KOPT-K1 (cell line): ENCODE results near the gene PDCD10.

Experiments used
- H3K27ac ChIP-seq: fragments of 200-600 bp; sonication (generic); 2 replicates; pipeline ENCODE4 v1.5.1; 2016; ENCODE audit warnings: antibody characterized with exemption, mild to moderate bottlenecking, low read depth, low read length; ENCODE audit not compliant: poor library complexity, severe bottlenecking
- H3K36me3 ChIP-seq: fragments of 200-600 bp; sonication (generic); 2 replicates; pipeline ENCODE4 v1.5.1; 2017; ENCODE audit warnings: antibody characterized with exemption, mild to moderate bottlenecking, low read length, moderate library complexity; ENCODE audit not compliant: insufficient read depth
- H3K9me3 ChIP-seq: fragments of 200-600 bp; sonication (generic); 2 replicates; pipeline ENCODE4 v1.5.1; 2017; ENCODE audit warnings: antibody characterized with exemption, low read length, mild to moderate bottlenecking; ENCODE audit not compliant: insufficient read depth, poor library complexity, severe bottlenecking

PDCD10 gene

DNA sequence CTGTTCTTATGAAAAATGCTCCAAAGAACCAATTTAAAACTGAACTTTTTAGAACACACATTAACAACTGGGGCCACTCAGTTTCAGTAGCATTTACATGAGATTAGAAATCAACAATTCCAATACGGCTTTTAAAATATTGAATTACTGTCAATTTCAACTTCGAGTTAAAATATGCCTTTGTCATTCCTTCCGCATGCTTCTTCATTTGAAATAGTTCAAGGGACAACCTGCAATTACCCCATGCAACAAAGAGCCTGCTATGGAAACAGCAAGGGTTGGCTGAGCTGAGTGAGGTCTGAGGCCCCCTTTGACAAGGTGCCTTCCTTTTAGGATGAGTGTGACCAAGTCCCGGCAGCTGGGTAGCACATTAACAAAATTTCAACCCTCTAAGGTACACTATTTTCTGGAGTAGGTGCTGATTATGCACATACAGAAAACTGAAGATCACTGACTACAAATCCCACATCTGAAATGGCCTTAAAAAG lies 11.6 kb downstream of the PDCD10 start:
- Histone ChIP-seq H3K9me3 (no peaks in the 10 kb centered on the region), H3K36me3 (peaks cover 46% of the 10 kb centered on the region), H3K27ac (no peak overlapping the region)

DNA sequence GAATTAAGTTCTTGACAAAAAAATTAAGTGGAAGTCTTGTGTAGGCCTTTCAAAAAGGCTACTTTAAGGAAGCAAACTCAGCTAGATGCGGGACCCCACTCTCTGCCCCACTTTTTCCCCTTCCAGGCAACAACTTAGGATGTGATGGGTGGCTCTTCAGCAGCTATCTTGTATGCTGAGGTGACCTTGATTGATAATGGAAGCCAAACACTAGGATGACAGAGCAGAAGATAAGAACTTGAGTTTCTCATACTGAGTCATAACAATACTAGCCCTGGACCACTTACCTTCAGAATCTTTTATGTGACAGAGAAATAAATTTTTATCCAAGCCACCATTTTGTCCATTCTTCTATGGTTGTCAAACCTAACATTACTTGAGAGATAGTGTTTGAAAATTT lies 16.1 kb downstream of the PDCD10 start:
- Histone ChIP-seq H3K36me3 (peaks cover 75% of the 10 kb centered on the region), H3K27ac (no peak overlapping the region)

DNA sequence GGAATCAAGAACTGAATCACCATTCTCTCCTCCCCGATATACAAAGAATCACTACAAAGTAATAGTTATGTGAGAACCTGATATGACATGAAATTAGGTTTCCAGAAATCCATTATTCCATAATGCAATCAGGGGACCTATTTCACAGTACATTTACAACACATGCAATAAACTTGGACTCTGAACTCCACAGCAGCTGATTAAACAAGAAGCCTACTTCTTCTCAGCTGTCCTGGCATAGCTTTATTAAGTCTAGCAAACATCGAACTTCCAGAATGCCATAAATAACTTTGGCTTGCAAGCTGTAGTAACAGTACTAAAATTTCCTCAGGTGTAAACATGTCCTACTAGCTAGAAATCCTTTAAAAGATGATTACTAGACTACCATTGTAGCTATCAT lies 17.8 kb downstream of the PDCD10 start:
- peaks cover 70% of the 10 kb centered on the region for H3K36me3 ChIP-seq
- no peak overlapping the region for H3K27ac ChIP-seq
- H3K9me3 ChIP-seq: no peaks in the 10 kb centered on the region

More for the DNA sequence above, 16.1 kb downstream of the PDCD10 start:
- H3K9me3 ChIP-seq: no peaks in the 10 kb centered on the region

DNA sequence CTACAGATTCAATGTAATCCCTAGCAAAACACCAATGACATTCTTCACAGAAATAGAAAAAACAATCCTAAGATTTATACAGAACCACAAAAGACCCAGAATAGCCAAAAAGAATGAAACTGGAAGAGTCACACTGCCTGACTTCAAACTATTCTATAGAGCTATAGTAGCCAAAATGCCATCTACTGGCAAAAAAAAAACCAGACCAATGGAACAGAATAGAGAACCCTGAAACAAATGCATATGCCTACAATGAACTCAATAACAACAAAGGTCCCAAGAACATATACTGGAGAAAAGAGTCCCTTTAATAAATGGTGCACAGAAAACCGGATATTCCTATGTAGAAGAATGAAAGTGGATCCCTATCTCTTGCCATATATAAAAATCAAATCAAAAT lies 19.8 kb downstream of the PDCD10 start:
- peaks cover 73% of the 10 kb centered on the region for H3K36me3 ChIP-seq

DNA sequence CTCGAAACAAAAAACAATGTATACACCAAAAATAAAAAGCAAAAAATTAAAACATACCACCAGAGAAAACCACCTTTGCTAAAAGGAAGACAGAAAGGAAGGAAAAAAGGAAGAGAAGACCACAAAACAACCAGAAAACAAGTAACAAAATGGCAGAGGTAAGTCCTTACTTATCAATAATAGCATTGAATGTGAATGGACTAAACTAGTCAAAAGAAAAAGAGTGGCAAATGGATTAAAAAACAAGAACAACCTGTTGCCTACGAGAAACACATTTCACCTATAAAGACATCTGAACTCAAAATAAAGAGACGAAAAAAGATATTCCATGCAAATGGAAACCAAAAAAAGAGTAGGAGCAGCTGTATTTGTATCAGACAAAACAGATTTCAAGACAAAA lies 22.2 kb downstream of the PDCD10 start:
- peaks cover 73% of the 10 kb centered on the region for H3K36me3 ChIP-seq
- H3K9me3 ChIP-seq: no peaks in the 10 kb centered on the region
- H3K27ac ChIP-seq: no peak overlapping the region

More for the DNA sequence above, 19.8 kb downstream of the PDCD10 start:
- H3K27ac ChIP-seq: no peak overlapping the region
- H3K9me3 ChIP-seq: no peaks in the 10 kb centered on the region

DNA sequence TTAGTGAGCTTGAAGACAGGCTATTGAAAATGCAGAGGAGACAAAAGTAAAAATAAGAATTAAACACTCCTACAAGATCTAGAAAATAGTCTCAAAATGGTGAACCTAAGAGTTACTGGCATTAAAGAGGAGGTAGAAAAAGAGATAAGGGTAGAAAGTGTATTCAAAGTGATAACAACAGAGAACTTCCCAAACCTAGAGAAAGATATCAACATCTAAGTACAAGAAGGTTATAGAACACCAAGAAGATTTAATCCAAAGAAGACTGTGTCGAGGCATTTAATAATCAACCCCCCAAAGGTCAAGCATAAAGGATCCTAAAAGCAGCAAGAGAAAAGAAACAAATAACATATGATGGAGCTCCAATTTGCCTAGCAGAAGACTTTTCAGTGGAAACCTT lies 23.3 kb downstream of the PDCD10 start:
- peaks cover 74% of the 10 kb centered on the region for H3K36me3 ChIP-seq
- no peak overlapping the region for H3K27ac ChIP-seq
- no peaks in the 10 kb centered on the region for H3K9me3 ChIP-seq

DNA sequence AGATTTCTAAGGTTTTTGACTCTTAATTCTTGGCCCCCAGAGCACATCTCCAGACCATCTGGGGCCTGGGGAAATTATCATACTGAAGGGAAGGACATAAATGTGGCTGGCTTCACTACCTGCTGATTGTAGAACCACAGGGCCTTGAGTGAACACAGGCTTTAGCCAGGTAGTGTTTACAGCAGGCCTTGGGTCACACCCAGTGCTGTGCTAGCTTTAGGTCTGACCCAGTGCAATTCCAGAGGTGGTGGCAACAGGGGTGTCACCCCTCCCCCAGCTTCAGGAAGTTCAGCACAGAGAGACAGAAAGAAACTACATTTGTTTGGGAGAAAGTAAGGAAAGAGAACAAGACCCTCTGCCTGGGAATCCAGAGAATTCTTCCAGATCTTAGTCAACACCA lies 24.1 kb downstream of the PDCD10 start:
- H3K27ac ChIP-seq: no peak overlapping the region
- peaks cover 74% of the 10 kb centered on the region for H3K36me3 ChIP-seq
- H3K9me3 ChIP-seq: no peaks in the 10 kb centered on the region

DNA sequence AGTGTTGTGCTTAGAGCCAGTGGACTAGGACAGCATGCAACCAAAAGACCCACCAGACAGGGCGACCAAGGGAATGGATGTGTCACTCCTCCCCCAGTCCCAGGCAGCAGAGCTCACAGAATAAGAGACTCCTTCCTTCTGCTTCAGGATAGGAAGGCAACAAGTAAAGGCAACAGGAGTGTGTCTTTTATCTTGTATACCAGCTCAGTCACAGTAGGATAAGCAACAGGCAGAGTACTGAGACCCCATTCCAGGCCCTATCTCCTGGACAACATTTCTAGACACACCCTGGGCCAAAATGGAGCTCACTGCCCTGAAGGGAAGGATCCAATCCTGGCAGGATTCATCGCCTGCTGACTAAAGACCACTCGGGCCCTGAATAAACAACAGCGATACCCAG lies 25.0 kb downstream of the PDCD10 start:
- H3K9me3 ChIP-seq: no peaks in the 10 kb centered on the region
- no peak overlapping the region for H3K27ac ChIP-seq
- peaks cover 71% of the 10 kb centered on the region for H3K36me3 ChIP-seq

DNA sequence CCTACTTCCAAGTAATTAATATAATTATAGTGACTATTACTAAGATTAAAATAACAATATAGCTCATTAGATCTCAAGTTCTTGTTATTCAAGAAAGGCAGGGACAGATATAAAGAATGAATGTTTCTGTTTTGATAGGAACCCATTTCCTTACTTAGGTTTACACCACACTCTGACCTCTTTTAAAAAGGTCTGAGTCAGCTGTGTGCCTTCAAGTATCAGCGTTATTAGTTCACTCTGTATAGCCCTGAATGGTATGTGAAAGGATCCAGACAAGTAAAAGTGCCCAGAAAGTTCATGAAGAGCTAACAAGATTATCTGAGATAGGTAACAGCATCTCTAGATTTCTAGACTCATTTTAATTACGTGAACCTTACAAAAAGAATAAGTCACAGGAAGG lies 28.9 kb downstream of the PDCD10 start:
- H3K9me3 ChIP-seq: no peaks in the 10 kb centered on the region
- H3K27ac ChIP-seq: no peak overlapping the region
- peaks cover 89% of the 10 kb centered on the region for H3K36me3 ChIP-seq

DNA sequence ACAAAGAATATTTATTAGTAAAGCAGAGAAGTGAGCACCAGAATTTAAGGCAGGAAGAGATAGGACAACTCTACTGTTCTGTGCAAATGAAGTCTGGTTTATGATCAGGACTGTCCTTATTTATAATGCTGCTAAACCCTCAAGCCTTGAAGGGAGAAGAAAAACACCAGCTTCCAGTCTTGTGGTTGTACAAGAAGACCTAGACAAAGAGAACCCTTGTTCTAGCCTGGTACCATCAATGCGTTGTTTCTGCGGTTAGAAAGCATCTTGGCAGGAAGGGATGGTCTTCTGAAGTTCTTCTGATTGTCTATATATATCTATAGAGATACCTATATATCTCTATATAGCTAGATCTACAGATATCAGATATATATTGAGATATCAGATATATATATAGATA lies 33.8 kb downstream of the PDCD10 start:
- peaks cover 81% of the 10 kb centered on the region for H3K36me3 ChIP-seq
- H3K27ac ChIP-seq: no peak overlapping the region
- no peaks in the 10 kb centered on the region for H3K9me3 ChIP-seq

DNA sequence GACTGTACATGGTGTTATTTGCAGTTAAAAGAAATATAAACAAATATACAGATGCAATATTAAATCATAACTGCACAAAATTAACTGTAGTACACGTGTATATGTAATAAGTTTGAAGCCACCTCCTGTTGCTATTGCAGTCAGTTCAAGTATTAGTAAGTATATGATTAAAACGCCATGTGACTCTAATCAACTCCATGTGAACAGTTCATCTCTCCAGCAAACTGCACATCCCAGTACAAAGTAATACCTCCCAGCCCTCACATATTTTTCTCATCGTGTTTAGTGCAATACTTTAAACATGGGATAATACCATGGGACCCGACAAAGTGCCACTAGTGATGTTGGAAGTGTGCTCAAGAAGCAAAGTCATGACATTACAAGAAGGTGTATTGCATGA lies 34.6 kb downstream of the PDCD10 start:
- Histone ChIP-seq H3K36me3 (peaks cover 86% of the 10 kb centered on the region), H3K27ac (no peak overlapping the region), H3K9me3 (no peaks in the 10 kb centered on the region)

DNA sequence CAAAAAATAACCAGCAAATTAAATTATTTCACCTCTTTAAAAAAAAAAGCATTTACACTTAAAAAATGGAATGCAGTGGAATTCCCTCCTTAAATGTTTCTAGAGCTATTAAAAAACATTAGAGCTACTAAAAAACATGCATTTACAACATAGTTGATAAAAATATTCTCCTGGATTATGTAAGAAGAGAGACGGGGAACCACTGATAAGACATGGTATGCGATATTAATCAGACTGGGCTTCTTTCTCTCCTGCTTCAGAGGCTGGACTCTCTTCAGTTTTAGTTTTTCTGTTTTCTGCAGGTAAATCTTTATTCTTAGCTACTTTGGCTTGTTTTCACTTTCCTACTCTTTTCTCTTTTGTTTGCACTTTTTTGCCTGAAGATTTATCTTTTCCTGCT lies 40.6 kb downstream of the PDCD10 start:
- no peaks in the 10 kb centered on the region for H3K9me3 ChIP-seq
- H3K27ac ChIP-seq: no peak overlapping the region
- peaks cover 66% of the 10 kb centered on the region for H3K36me3 ChIP-seq

DNA sequence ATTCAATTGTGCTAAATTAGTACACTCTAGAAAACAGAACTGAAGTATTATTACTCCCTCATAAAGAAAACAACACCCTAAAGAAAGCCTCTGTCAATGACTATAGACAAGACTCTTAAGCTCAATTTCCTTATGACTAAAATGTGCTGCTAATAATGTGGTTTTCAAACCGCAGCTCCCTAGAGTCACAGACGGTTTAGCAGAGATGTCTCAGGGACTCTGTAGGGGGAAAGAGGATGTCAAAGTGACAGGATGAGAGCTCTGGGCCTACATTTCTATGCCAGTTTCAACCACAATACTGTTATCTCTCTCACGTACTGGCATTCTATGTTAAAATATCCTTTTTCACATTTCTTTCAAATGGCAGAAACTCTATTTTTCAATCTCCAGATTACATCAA lies 43.3 kb downstream of the PDCD10 start:
- Histone ChIP-seq H3K36me3 (peaks cover 67% of the 10 kb centered on the region), H3K9me3 (no peaks in the 10 kb centered on the region), H3K27ac (peak overlapping the region; percentile 42)

DNA sequence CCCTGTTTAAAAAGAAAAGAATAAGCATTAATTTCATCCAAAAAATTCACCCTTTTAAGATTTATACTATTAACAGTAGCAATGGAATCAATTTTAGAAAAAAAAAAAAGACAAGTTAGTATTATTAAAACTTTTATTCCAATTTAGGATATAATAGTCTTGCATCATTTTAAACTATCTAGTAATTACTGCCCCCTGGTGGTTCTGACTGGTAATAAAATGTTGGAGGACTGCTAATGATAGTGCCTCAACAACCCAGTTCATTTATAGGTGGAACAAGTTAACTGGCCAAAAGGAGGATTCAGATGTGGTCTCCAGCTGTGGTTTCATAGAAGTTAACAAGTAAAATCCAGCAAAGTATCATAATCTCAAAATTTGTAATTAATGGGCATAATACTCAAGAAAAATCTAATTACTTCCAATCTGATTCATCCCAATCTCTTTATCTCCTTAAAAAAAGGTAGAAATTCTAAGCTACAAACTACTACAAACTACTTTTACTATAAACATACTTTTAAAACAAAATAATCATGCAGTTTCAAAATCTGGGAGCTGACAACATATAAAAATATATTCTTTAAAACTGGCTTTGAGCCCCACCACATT lies 50.2 kb downstream of the PDCD10 start:
- Histone ChIP-seq H3K9me3 (no peaks in the 10 kb centered on the region), H3K36me3 (peaks cover 82% of the 10 kb centered on the region), H3K27ac (no peak overlapping the region)

DNA sequence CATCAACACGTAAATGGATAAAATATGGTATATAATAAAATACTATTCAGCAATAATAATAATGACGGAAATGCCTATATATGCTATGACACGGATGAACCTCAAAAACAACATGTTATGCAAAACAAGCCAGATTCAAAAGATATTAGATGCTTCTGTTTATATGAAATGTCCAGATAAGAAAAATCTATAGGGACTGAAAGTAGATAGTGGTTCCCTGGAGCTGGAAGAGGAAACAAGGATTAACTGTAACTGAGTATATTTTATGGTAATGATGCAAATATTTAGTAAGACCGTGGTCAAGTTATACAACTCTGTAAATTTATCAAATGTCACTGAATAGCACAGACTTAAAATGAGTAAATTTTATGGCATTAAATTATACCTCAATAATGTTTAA lies 55.2 kb downstream of the PDCD10 start:
- no peak overlapping the region for H3K27ac ChIP-seq
- H3K36me3 ChIP-seq: peaks cover 82% of the 10 kb centered on the region
- peaks cover 17% of the 10 kb centered on the region for H3K9me3 ChIP-seq

DNA sequence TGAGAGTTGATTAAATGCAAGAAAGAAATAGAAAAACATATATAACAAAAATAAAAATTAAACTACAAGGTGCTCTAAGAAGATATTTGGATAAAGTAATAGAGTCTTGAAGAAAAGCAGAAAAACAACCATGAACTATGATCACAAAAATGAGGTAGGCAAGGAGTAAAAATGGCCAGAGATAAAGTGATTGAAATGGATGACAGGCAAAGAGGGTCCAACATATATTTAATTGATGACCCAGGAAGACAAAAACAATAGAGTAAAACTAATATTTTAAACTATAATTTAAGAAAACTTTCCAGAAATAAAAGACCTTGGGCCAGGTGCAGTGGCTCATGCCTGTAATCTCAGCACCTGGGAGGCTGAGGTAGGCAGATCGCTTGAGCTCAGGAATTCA lies 58.8 kb downstream of the PDCD10 start:
- H3K9me3 ChIP-seq: peaks cover 17% of the 10 kb centered on the region
- peaks cover 68% of the 10 kb centered on the region for H3K36me3 ChIP-seq
- no peak overlapping the region for H3K27ac ChIP-seq
